Nephron progenitor cell (in vitro differentiated cells): ENCODE data around the gene IFIT2.
"Not testable (repeated sequence)": the region's sequence is repeated elsewhere in the genome, so short reads cannot be mapped to it uniquely, and the experiment has no call there.

Source experiments
- DNase-seq: peaks from one replicate; pipeline ENCODE4 v3.0.0; 2021
- H3K27ac Mint-ChIP-seq: 2 replicates; pipeline ENCODE4 v1.8.0; 2021; ENCODE audit warnings: mild to moderate bottlenecking, moderate library complexity, mixed read lengths
- H3K27me3 Mint-ChIP-seq: 2 replicates; pipeline ENCODE4 v1.8.0; 2021; ENCODE audit warnings: mild to moderate bottlenecking, low read depth, mixed read lengths; ENCODE audit not compliant: poor library complexity
- H3K36me3 Mint-ChIP-seq: 2 replicates; pipeline ENCODE4 v1.8.0; 2021; ENCODE audit warnings: low read depth, mixed read lengths
- H3K4me1 Mint-ChIP-seq: 2 replicates; pipeline ENCODE4 v1.8.0; 2021; ENCODE audit warnings: mixed read lengths
- H3K4me3 Mint-ChIP-seq: 2 replicates; pipeline ENCODE4 v1.8.0; 2021; ENCODE audit warnings: mild to moderate bottlenecking, moderate library complexity, mixed read lengths
- H3K9me3 Mint-ChIP-seq: 2 replicates; pipeline ENCODE4 v1.8.0; 2021; ENCODE audit warnings: mild to moderate bottlenecking, moderate library complexity, mixed read lengths
- CTCF ChIP-seq: fragments of 200-600 bp; sonication (generic); IDR thresholded peaks from 2 replicates; pipeline ENCODE4 v1.5.0; 2021; ENCODE audit warnings: antibody characterized with exemption

Gene IFIT2

GRCh38 chr10:89329151-89329550 lies 27.3 kb downstream of the IFIT2 start:
- TF ChIP-seq CTCF, result no peak
- Mint-ChIP-seq H3K27ac (peak overlapping the region; percentile 100), H3K27me3 (no peaks in the 10 kb centered on the region), H3K4me3 (peak overlapping the region; percentile 77), H3K36me3 (peaks cover 10% of the 10 kb centered on the region), H3K9me3 (peaks cover 13% of the 10 kb centered on the region), H3K4me1 (peaks cover 69% of the 10 kb centered on the region)
- no peak for DNase-seq

- not testable (repeated sequence) for H3K27me3 Mint-ChIP-seq, H3K27ac Mint-ChIP-seq, H3K36me3 Mint-ChIP-seq, DNase-seq, H3K4me3 Mint-ChIP-seq, H3K9me3 Mint-ChIP-seq
- H3K4me1 Mint-ChIP-seq, result peaks cover 74% of the 10 kb centered on the region
These were observed 28.2 kb downstream of the IFIT2 start for GRCh38 chr10:89330014-89330413.

GRCh38 chr10:89330537-89331212 lies 28.8 kb downstream of the IFIT2 start:
- TF ChIP-seq CTCF, result no peak
- H3K27me3 Mint-ChIP-seq, result no peaks in the 10 kb centered on the region
- no peak for DNase-seq
- H3K36me3 Mint-ChIP-seq, result peaks cover 6% of the 10 kb centered on the region
- H3K9me3 Mint-ChIP-seq, result peaks cover 9% of the 10 kb centered on the region
- peaks cover 80% of the 10 kb centered on the region for H3K4me1 Mint-ChIP-seq
- no peak overlapping the region for H3K4me3 Mint-ChIP-seq
- peak overlapping the region; percentile 14 for H3K27ac Mint-ChIP-seq

GRCh38 chr10:89331487-89332122 lies 29.8 kb downstream of the IFIT2 start:
- H3K36me3 Mint-ChIP-seq, H3K27me3 Mint-ChIP-seq, H3K4me3 Mint-ChIP-seq, DNase-seq, H3K9me3 Mint-ChIP-seq: not testable (repeated sequence)
- Mint-ChIP-seq H3K27ac (peak overlapping the region; percentile 74), H3K4me1 (peaks cover 74% of the 10 kb centered on the region)

- peaks cover 70% of the 10 kb centered on the region for H3K4me1 Mint-ChIP-seq
- no peaks in the 10 kb centered on the region for H3K27me3 Mint-ChIP-seq
- TF ChIP-seq CTCF, result no peak
- H3K36me3 Mint-ChIP-seq, result no peaks in the 10 kb centered on the region
- H3K4me3 Mint-ChIP-seq, result peak overlapping the region; percentile 3
- DNase-seq, result no peak
- H3K27ac Mint-ChIP-seq, result peak overlapping the region; percentile 89
- H3K9me3 Mint-ChIP-seq, result peaks cover 3% of the 10 kb centered on the region
These were observed 30.3 kb downstream of the IFIT2 start for GRCh38 chr10:89332123-89332633.

- DNase-seq, result no peak
- peaks cover 17% of the 10 kb centered on the region for H3K36me3 Mint-ChIP-seq
- no peaks in the 10 kb centered on the region for H3K27me3 Mint-ChIP-seq
- H3K4me3 Mint-ChIP-seq, result no peak overlapping the region
- no peak overlapping the region for H3K27ac Mint-ChIP-seq
- TF ChIP-seq CTCF, result no peak
- peaks cover 7% of the 10 kb centered on the region for H3K9me3 Mint-ChIP-seq
- peaks cover 43% of the 10 kb centered on the region for H3K4me1 Mint-ChIP-seq
These were observed 33.4 kb downstream of the IFIT2 start for GRCh38 chr10:89335226-89335625.

GRCh38 chr10:89336241-89336640 lies 34.4 kb downstream of the IFIT2 start:
- H3K27me3 Mint-ChIP-seq, result no peaks in the 10 kb centered on the region
- H3K36me3 Mint-ChIP-seq, result peaks cover 17% of the 10 kb centered on the region
- H3K27ac Mint-ChIP-seq, result no peak overlapping the region
- peaks cover 36% of the 10 kb centered on the region for H3K4me1 Mint-ChIP-seq
- no peak for DNase-seq
- H3K9me3 Mint-ChIP-seq, result peaks cover 7% of the 10 kb centered on the region
- H3K4me3 Mint-ChIP-seq, result no peak overlapping the region
- TF ChIP-seq CTCF, result no peak
